ENCODE data around the gene TCAF1.
"Not testable (repeated sequence)": the region's sequence is repeated elsewhere in the genome, so short reads cannot be mapped to it uniquely, and the experiment has no call there.

Gene TCAF1

DNA sequence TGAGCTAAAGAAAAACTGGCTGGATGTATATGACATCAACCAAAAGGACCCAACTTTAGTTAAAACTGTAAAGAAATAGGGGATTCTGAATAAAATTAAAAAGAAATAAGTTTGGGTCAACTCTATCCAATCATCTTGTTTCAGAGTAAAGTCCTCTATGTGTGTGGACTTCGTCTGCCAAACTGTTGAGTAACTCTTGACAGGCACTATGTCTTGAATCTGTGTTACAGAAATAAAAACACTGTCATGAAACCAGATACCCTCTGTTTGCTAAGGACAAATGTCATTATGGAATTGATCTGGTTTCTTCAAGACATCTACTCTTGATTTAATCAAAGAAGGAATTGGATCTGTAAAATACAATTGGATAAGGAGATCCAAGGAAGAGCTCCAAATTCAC lies 46.5 kb downstream of the TCAF1 start:
- not testable (repeated sequence) for H3K36me3 ChIP-seq (ENCODE audit: insufficient read depth, low read length); ATAC-seq (ENCODE audit: insufficient read depth, low read depth); H4K20me1 ChIP-seq (ENCODE audit: insufficient read depth, low read length); H3K27me3 ChIP-seq (ENCODE audit: insufficient read depth, low read length, poor library complexity); H3K9me3 ChIP-seq (ENCODE audit: insufficient read depth, low read length, severe bottlenecking); H3K79me2 ChIP-seq (ENCODE audit: insufficient read depth, low read length); DNase-seq; H3K4me1 ChIP-seq (ENCODE audit: insufficient read depth, low read length); H3K9ac ChIP-seq (ENCODE audit: low read depth, low read length); H3K4me2 ChIP-seq (ENCODE audit: insufficient read depth, low read length); H2AFZ ChIP-seq (ENCODE audit: low read depth, low read length); H3K27ac ChIP-seq (ENCODE audit: low read length); H3K4me3 ChIP-seq (ENCODE audit: low read depth in 1 of 2, low read length in 2 of 2)

DNA sequence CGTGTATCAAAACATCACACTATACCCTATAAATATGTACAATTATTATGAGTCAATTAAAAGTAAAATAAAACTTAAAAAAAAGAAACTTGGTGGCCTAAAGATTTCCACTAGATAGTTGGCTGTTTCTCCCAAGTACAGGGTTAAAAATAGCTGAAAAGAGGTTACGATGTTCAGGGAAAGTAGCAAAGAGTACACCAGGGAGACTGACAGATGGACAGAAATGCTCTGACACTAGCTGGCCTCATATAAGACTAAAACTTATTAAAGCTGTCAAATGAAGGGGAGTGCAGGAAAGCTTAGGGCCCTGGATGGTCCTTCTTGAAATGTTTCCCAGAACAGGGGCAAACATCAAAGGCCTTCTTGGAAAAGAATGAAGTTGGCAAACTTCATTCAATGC lies 51.3 kb downstream of the TCAF1 start:
- Histone ChIP-seq H4K20me1 (ENCODE audit: insufficient read depth, low read length) (no peaks in the 10 kb centered on the region), H3K4me1 (ENCODE audit: insufficient read depth, low read length) (no peaks in the 10 kb centered on the region), H3K9me3 (ENCODE audit: insufficient read depth, low read length, severe bottlenecking) (no peaks in the 10 kb centered on the region), H3K79me2 (ENCODE audit: insufficient read depth, low read length) (no peaks in the 10 kb centered on the region), H3K36me3 (ENCODE audit: insufficient read depth, low read length) (peaks cover 5% of the 10 kb centered on the region; the same call in 1 of the 2 replicates), H3K27me3 (ENCODE audit: insufficient read depth, low read length, poor library complexity) (no peaks in the 10 kb centered on the region), H3K27ac (ENCODE audit: low read length) (no peak overlapping the region), H3K9ac (ENCODE audit: low read depth, low read length) (no peak overlapping the region), H3K4me2 (ENCODE audit: insufficient read depth, low read length) (no peak overlapping the region), H2AFZ (ENCODE audit: low read depth, low read length) (no peak overlapping the region), H3K4me3 (ENCODE audit: low read depth in 1 of 2, low read length in 2 of 2) (no peak overlapping the region)
- ATAC-seq (ENCODE audit: insufficient read depth, low read depth) (no peak), DNase-seq (no peak)
- TF ChIP-seq, protein P1, sequence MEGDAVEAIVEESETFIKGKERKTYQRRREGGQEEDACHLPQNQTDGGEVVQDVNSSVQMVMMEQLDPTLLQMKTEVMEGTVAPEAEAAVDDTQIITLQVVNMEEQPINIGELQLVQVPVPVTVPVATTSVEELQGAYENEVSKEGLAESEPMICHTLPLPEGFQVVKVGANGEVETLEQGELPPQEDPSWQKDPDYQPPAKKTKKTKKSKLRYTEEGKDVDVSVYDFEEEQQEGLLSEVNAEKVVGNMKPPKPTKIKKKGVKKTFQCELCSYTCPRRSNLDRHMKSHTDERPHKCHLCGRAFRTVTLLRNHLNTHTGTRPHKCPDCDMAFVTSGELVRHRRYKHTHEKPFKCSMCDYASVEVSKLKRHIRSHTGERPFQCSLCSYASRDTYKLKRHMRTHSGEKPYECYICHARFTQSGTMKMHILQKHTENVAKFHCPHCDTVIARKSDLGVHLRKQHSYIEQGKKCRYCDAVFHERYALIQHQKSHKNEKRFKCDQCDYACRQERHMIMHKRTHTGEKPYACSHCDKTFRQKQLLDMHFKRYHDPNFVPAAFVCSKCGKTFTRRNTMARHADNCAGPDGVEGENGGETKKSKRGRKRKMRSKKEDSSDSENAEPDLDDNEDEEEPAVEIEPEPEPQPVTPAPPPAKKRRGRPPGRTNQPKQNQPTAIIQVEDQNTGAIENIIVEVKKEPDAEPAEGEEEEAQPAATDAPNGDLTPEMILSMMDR (IDR thresholded peaks at IDR 0.05; ENCODE audit: borderline replicate concordance, extremely low read depth, low read length, poor library complexity, severe bottlenecking): no peak
- no peak for TF ChIP-seq EZH2 (IDR thresholded peaks at IDR 0.05; ENCODE audit: borderline replicate concordance, low read depth, low read length, severe bottlenecking)

DNA sequence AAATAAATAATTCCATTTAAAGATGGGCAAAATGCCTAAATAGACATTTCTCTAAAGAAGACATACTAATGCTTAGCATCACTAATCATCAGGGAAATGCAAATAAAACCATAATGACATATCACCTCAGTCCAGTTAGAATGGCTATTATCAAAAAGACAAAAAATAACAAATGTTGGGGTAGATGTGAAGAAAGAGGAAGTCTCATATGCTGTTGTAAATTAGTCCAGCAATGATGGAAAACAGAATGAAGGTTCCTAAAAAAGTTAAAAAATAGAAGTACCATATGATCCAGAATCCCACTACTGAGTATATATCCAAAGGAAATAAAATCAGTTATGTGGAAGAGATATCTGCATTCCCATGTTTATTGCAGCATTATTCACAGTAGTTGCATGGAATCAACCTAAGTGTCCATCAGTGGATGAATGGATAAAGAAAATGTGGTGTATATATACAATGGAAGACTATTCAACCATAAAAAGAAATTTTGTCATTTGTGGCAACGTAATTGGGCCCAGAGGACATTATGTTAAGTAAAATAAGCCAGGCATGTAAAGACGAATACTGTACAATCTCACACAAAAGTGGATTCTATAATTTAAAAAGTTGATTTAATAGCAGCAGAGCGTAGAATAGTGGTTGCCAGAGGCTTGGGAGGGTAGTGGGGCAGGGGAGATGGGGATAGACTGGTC lies 52.0 kb downstream of the TCAF1 start:
- Histone ChIP-seq H3K79me2 (ENCODE audit: insufficient read depth, low read length) (no peaks in the 10 kb centered on the region), H3K4me1 (ENCODE audit: insufficient read depth, low read length) (no peaks in the 10 kb centered on the region), H3K4me2 (ENCODE audit: insufficient read depth, low read length) (no peak overlapping the region), H4K20me1 (ENCODE audit: insufficient read depth, low read length) (no peaks in the 10 kb centered on the region), H3K27me3 (ENCODE audit: insufficient read depth, low read length, poor library complexity) (no peaks in the 10 kb centered on the region), H3K9me3 (ENCODE audit: insufficient read depth, low read length, severe bottlenecking) (no peaks in the 10 kb centered on the region), H3K9ac (ENCODE audit: low read depth, low read length) (no peak overlapping the region), H3K36me3 (ENCODE audit: insufficient read depth, low read length) (peaks cover 5% of the 10 kb centered on the region; the same call in 1 of the 2 replicates), H3K4me3 (ENCODE audit: low read depth in 1 of 2, low read length in 2 of 2) (no peak overlapping the region), H3K27ac (ENCODE audit: low read length) (no peak overlapping the region), H2AFZ (ENCODE audit: low read depth, low read length) (no peak overlapping the region)
- ATAC-seq (ENCODE audit: insufficient read depth, low read depth): no peak
- DNase-seq: no peak
- TF ChIP-seq, protein P1 (IDR thresholded peaks at IDR 0.05; ENCODE audit: borderline replicate concordance, extremely low read depth, low read length, poor library complexity, severe bottlenecking): no peak
- TF ChIP-seq EZH2 (IDR thresholded peaks at IDR 0.05; ENCODE audit: borderline replicate concordance, low read depth, low read length, severe bottlenecking): no peak

DNA sequence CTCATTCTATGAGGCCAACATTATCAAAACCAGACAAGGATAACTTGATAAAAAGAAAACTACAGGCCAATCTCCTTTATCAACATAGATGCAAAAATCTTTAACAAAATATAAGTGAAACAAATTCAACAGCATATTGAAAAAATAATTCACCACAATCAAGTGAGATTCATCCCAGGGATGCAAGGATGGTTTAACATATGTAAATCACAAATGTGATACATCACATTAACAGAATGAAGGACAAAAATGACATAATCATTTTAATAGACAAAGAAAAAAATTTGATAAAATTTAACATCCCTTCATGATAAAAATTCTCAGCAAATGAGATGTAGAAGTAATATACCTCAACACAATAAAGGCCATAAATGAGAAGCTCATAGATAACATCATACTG lies 53.8 kb downstream of the TCAF1 start:
- TF ChIP-seq EZH2 (IDR thresholded peaks at IDR 0.05; ENCODE audit: borderline replicate concordance, low read depth, low read length, severe bottlenecking): no peak
- TF ChIP-seq, protein P1 (IDR thresholded peaks at IDR 0.05; ENCODE audit: borderline replicate concordance, extremely low read depth, low read length, poor library complexity, severe bottlenecking): no peak
- no peak overlapping the region for H3K27ac ChIP-seq (ENCODE audit: low read length)
- H3K36me3 ChIP-seq (ENCODE audit: insufficient read depth, low read length): peaks cover 5% of the 10 kb centered on the region; the same call in 1 of the 2 replicates
- no peaks in the 10 kb centered on the region for H3K9me3 ChIP-seq (ENCODE audit: insufficient read depth, low read length, severe bottlenecking)
- no peak overlapping the region for H3K9ac ChIP-seq (ENCODE audit: low read depth, low read length)
- ATAC-seq (ENCODE audit: insufficient read depth, low read depth) (no peak), DNase-seq (no peak)
- H3K4me2 ChIP-seq (ENCODE audit: insufficient read depth, low read length): no peak overlapping the region
- H2AFZ ChIP-seq (ENCODE audit: low read depth, low read length): no peak overlapping the region
- no peaks in the 10 kb centered on the region for H4K20me1 ChIP-seq (ENCODE audit: insufficient read depth, low read length)
- H3K4me3 ChIP-seq (ENCODE audit: low read depth in 1 of 2, low read length in 2 of 2): no peak overlapping the region
- H3K79me2 ChIP-seq (ENCODE audit: insufficient read depth, low read length): no peaks in the 10 kb centered on the region
- no peaks in the 10 kb centered on the region for H3K27me3 ChIP-seq (ENCODE audit: insufficient read depth, low read length, poor library complexity)
- no peaks in the 10 kb centered on the region for H3K4me1 ChIP-seq (ENCODE audit: insufficient read depth, low read length)
